NB4 (cell line): Measurements from ENCODE around the gene NDST1.

Experiments used
- DNase-seq: peaks from one replicate; pipeline ENCODE4 v3.0.0; 2010; ENCODE audit warnings: low read depth
- H3K4me3 ChIP-seq: one replicate; pipeline ENCODE4 v1.5.1; 2011; ENCODE audit warnings: mild to moderate bottlenecking, low read depth, low read length, moderate library complexity
- CTCF ChIP-seq: IDR thresholded peaks from one replicate; pipeline ENCODE4 v1.5.1; 2012; ENCODE audit warnings: low read depth, low read length
- MAX ChIP-seq: IDR thresholded peaks from 2 replicates; pipeline ENCODE4 v1.6.1; 2011; ENCODE audit warnings: low read depth, low read length
- MYC ChIP-seq: IDR thresholded peaks from 2 replicates; pipeline ENCODE4 v1.6.1; 2011; ENCODE audit warnings: low read depth, low read length
- POLR2A ChIP-seq: IDR thresholded peaks from 2 replicates; pipeline ENCODE4 v1.6.1; 2011; ENCODE audit warnings: mild to moderate bottlenecking; ENCODE audit not compliant: insufficient read length; ENCODE audit errors: extremely low read depth

The NDST1 gene

GRCh38 chr5:150589862-150590601, 82.1 kb downstream of the NDST1 start:
- no peak overlapping the region for H3K4me3 ChIP-seq
- no peak for DNase-seq
- TF ChIP-seq POLR2A (no peak), CTCF (no peak), MAX (no peak), MYC (no peak)

DNA sequence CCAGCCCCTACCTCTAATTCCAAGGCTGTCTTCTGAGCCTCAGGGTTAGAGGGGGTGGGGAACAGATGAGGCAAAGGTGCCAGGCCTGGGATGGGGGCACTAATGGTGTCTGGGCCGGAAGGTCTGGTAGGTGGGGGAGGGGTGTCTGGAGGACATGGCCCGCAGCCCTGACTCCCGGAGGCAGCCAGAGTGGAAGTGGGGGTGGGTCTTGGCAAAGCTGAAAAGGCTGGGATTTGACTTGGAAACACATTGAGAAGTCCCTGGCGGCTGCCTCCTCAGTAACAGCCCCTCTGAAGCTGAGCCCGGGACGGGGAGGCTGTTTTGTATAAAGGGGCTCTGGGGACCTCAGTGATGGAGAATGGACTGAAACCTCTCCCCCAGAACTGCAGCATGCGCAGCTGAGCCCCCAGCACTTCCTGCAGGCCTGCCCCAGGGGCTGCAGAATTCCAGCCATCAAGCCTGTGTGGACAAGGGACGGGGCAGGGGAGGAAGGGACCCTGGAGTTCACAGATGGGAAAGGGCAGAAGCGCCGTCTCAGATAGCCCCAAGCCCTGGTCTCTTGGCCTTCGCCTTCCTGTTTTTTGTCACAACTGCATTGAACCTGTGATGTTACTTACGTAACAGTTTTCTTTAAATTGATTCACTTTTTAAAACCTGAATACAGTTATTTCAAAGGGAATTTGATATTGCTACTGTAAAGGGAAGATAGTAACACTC, 83.2 kb downstream of the NDST1 start:
- DNase-seq: no peak
- TF ChIP-seq MAX (no peak), CTCF (no peak), POLR2A (no peak), MYC (no peak)
- no peak overlapping the region for H3K4me3 ChIP-seq

- TF ChIP-seq MAX: no peak
- no peak for TF ChIP-seq CTCF
- DNase-seq: no peak
- no peak overlapping the region for H3K4me3 ChIP-seq
Observed at GRCh38 chr5:150593593-150593992, 85.7 kb downstream of the NDST1 start.

DNA sequence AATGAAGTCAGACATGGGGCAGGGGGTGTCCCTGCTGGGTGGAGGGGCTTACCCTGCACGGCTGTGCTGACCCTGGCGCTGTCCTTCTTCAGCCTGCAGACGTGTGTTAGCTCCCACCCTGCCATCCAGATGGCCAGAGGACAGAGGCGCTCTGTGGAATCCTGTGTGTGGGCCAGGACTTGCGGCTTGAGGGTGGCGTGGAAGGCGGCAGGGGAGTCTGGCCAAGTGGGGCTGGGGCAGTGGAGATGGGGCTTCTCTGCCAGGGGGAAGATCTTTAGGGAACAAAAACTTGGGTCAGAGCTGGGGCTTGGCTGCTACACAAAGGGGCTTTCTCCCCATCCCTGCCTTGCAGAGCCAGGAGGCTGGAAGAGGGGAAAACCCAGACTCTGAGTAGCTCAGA, 86.1 kb downstream of the NDST1 start:
- no peak overlapping the region for H3K4me3 ChIP-seq
- TF ChIP-seq POLR2A (no peak), CTCF (no peak), MAX (no peak), MYC (no peak)
- no peak for DNase-seq

- H3K4me3 ChIP-seq: no peak overlapping the region
- no peak for DNase-seq
- no peak for TF ChIP-seq CTCF
- TF ChIP-seq MYC: no peak
- TF ChIP-seq MAX: no peak
- TF ChIP-seq POLR2A: no peak
Observed at GRCh38 chr5:150595466-150596031, 87.6 kb downstream of the NDST1 start.
